Liver (tissue), 9 donors: Measurements from ENCODE around the gene PDCD7. TPM values are rescaled to one million over a fixed set of nuclear protein-coding genes. Genes with fewer than 3 reads are reported as not detected.

ENCODE experiments used
- DNase-seq: peaks from one replicate; pipeline ENCODE4 v3.0.0-alpha.2; 2017; ENCODE audit warnings: low spot score
- H3K27ac ChIP-seq, 2 donors: one replicate each; pipeline ENCODE4 v1.7.0; 2013; ENCODE audit warnings: inconsistent platforms in 2 of 2, low read length in 2 of 2, control low read depth in 1 of 2, low read depth in 1 of 2, mild to moderate bottlenecking in 1 of 2
- H3K27me3 ChIP-seq, 4 donors: one replicate each; pipeline versions ENCODE4 v1.6.1 to v1.7.0; 2013; ENCODE audit warnings: low read length in 3 of 4, inconsistent platforms in 1 of 4, mild to moderate bottlenecking in 1 of 4, moderate library complexity in 1 of 4; ENCODE audit not compliant: control insufficient read depth in 4 of 4, insufficient read depth in 4 of 4
- H3K36me3 ChIP-seq, 4 donors: one replicate each; pipeline versions ENCODE4 v1.6.1 to v1.7.0; 2013; ENCODE audit warnings: low read length in 3 of 4, mild to moderate bottlenecking in 3 of 4, low read depth in 1 of 4, moderate library complexity in 1 of 4; ENCODE audit not compliant: control insufficient read depth in 4 of 4, insufficient read depth in 3 of 4
- H3K4me1 ChIP-seq, 4 donors: one replicate each; pipeline versions ENCODE4 v1.6.1 to v1.7.0; 2013; ENCODE audit warnings: low read length in 3 of 4, mild to moderate bottlenecking in 3 of 4, moderate library complexity in 1 of 4; ENCODE audit not compliant: control insufficient read depth in 4 of 4, insufficient read depth in 4 of 4
- H3K4me3 ChIP-seq, 3 donors: one replicate each; pipeline versions ENCODE4 v1.6.1 to v1.7.0; 2013; ENCODE audit warnings: low read length in 3 of 3, control low read depth in 1 of 3, low read depth in 1 of 3, mild to moderate bottlenecking in 1 of 3
- H3K9ac ChIP-seq, 2 donors: one replicate each; pipeline ENCODE4 v1.7.0; 2013; ENCODE audit warnings: low read length in 2 of 2, mild to moderate bottlenecking in 2 of 2, moderate library complexity in 2 of 2, control low read depth in 1 of 2, low read depth in 1 of 2
- H3K9me3 ChIP-seq, 4 donors: one replicate each; pipeline versions ENCODE4 v1.6.1 to v1.7.0; 2013; ENCODE audit warnings: low read length in 3 of 4; ENCODE audit not compliant: control insufficient read depth in 4 of 4
- ATF3 ChIP-seq: IDR thresholded peaks from 2 replicates; pipeline ENCODE4 v1.6.1; 2016; ENCODE audit warnings: antibody characterized with exemption
- CTCF ChIP-seq: fragments of 150-350 bp; IDR thresholded peaks from 2 replicates; pipeline ENCODE4 v1.5.1; 2017; ENCODE audit warnings: improper control_type of control experiment, low read depth, low read length; ENCODE audit not compliant: missing input control
- EGR1 ChIP-seq, 2 donors: IDR thresholded peaks; 2 replicates each; pipeline ENCODE4 v1.6.1; 2016 to 2018; ENCODE audit warnings: antibody characterized with exemption in 2 of 2, low read depth in 2 of 2
- FOXA1 ChIP-seq: IDR thresholded peaks from 2 replicates; pipeline ENCODE4 v1.6.1; 2016; ENCODE audit warnings: antibody characterized with exemption
- FOXA2 ChIP-seq: IDR thresholded peaks from 2 replicates; pipeline ENCODE4 v1.6.1; 2016; ENCODE audit warnings: antibody characterized with exemption
- GABPA ChIP-seq, 2 donors: IDR thresholded peaks in 1 of 2; conservative IDR thresholded peaks in 1 of 2; 2 replicates each; pipeline ENCODE4 v1.6.1; 2016; ENCODE audit warnings: antibody characterized with exemption in 2 of 2, mild to moderate bottlenecking in 1 of 2, moderate library complexity in 1 of 2
- HNF4A ChIP-seq, 2 donors: conservative IDR thresholded peaks; 2 replicates each; pipeline ENCODE4 v1.6.1; 2016; ENCODE audit warnings: antibody characterized with exemption in 2 of 2, mild to moderate bottlenecking in 2 of 2
- HNF4G ChIP-seq: IDR thresholded peaks from 2 replicates; pipeline ENCODE4 v1.6.1; 2016; ENCODE audit warnings: antibody characterized with exemption
- JUND ChIP-seq, 2 donors: IDR thresholded peaks; 2 replicates each; pipeline ENCODE4 v1.6.1; 2016; ENCODE audit warnings: antibody characterized with exemption in 2 of 2
- MAX ChIP-seq: IDR thresholded peaks from 2 replicates; pipeline ENCODE4 v1.6.1; 2016; ENCODE audit warnings: antibody characterized with exemption
- NR2F2 ChIP-seq: IDR thresholded peaks from 2 replicates; pipeline ENCODE4 v1.6.1; 2016; ENCODE audit warnings: antibody characterized with exemption
- RAD21 ChIP-seq, 2 donors: IDR thresholded peaks; 2 replicates each; pipeline ENCODE4 v1.6.1; 2016; ENCODE audit warnings: antibody characterized with exemption in 2 of 2, mild to moderate bottlenecking in 2 of 2
- REST ChIP-seq: IDR thresholded peaks from 2 replicates; pipeline ENCODE4 v1.6.1; 2016; ENCODE audit warnings: antibody characterized with exemption, mild to moderate bottlenecking
- RXRA ChIP-seq, 2 donors: IDR thresholded peaks; 2 replicates each; pipeline ENCODE4 v1.6.1; 2017 to 2018; ENCODE audit warnings: antibody characterized with exemption in 2 of 2, mild to moderate bottlenecking in 1 of 2
- TAF1 ChIP-seq: conservative IDR thresholded peaks from 2 replicates; pipeline ENCODE4 v1.6.1; 2016; ENCODE audit warnings: antibody characterized with exemption, mild to moderate bottlenecking
- YY1 ChIP-seq: IDR thresholded peaks from 2 replicates; pipeline ENCODE4 v1.6.1; 2016; ENCODE audit warnings: antibody characterized with exemption, mild to moderate bottlenecking
- ZBTB33 ChIP-seq: IDR thresholded peaks from 2 replicates; pipeline ENCODE4 v1.6.1; 2016; ENCODE audit warnings: antibody characterized with exemption
- WGBS: extraction: QIAGEN DNeasy Blood & Tissue Kit; methylation state at CpG from one replicate; pipeline ENCODE4 v1.1.7; 2013; 5-methylcytosine and 5-hydroxymethylcytosine counted together
- polyA plus RNA-seq, 2 donors: library from polyadenylated mRNA; stranded (reverse) in 1 of 2; unstranded in 1 of 2; fragments of 200-250 nt in 1 of 2; fragments of >200 nt in 1 of 2; fragmentation: Nextera tagmentation in 1 of 2; extraction: Ambion mirVana in 1 of 2; gene quantifications; one replicate each; pipeline versions ENCODE4 v1.2.1 to v1.2.3, GENCODE V29; 2013 to 2015
- total RNA-seq, 2 donors: library from RNA; depleted of rRNA; stranded (reverse); fragments of >200 nt; gene quantifications; one replicate each; pipeline ENCODE4 v1.2.3, GENCODE V29; 2014
- donor health status: healthy.
- donor health status: healthy.
- donor health status: healthy.
- donor health status: healthy.
- donor health status: healthy.

The PDCD7 gene
- total and polyA plus RNA-seq, 4 donors: 3.0 to 9.5 (median 6.7) TPM

- peaks cover 10 to 38% (median 21%) of the 10 kb centered on the region in 4 donors for H3K36me3 ChIP-seq
- no peak overlapping the region for H3K27ac ChIP-seq
- no peaks in the 10 kb centered on the region for H3K27me3 ChIP-seq
- TF ChIP-seq REST: no peak
- no peak for TF ChIP-seq EGR1 (IDR thresholded peaks at IDR 0.05; ENCODE audit: low read depth in 2 of 2)
- no peak for TF ChIP-seq TAF1
- no peak for TF ChIP-seq ZBTB33
- TF ChIP-seq RXRA (IDR thresholded peaks at IDR 0.05): no peak
- TF ChIP-seq RAD21 (IDR thresholded peaks at IDR 0.05): no peak
- TF ChIP-seq YY1: no peak
- no peak for TF ChIP-seq FOXA1
- no peak for TF ChIP-seq GABPA (IDR thresholded peaks at IDR 0.05 in 1 of 2, conservative IDR thresholded peaks at IDR 0.05 in 1 of 2)
- TF ChIP-seq JUND (IDR thresholded peaks at IDR 0.05): no peak
- TF ChIP-seq MAX: no peak
- TF ChIP-seq HNF4A (conservative IDR thresholded peaks at IDR 0.05): no peak
- no peak for TF ChIP-seq NR2F2
- TF ChIP-seq ATF3: no peak
- TF ChIP-seq FOXA2: no peak
- TF ChIP-seq CTCF: no peak
- TF ChIP-seq HNF4G: no peak
- DNase-seq: no peak
- H3K4me3 ChIP-seq: no peak overlapping the region
- no peaks in the 10 kb centered on the region for H3K4me1 ChIP-seq
- H3K9me3 ChIP-seq: no peaks in the 10 kb centered on the region
- no peak overlapping the region for H3K9ac ChIP-seq
- 86% methylated on average over 75 of the region's 75 CpGs for WGBS
These were observed 31.5 kb downstream of the PDCD7 start for GRCh38 chr15:65101891-65102708.
